ENCODE measurements around the gene DENND1A.

DNA sequence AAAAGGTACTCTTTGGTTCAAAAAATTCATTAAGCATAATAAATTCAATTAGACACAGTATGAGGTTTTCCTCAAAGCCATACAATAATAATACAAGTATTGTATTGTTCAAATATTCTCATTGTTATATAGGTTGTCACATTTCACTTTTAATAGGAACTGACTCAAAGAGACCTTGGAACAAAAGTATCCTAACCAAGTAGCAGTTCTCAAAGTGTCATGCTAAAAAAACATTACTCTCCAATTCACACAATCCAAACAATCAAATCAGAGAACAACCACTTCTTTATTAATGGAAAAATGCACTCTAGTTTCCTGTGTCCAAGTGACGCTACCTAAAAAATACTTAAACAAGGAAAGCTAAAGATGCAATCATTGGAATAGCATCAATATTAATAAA lies 115.4 kb downstream of the DENND1A start:
- TF ChIP-seq GATA3 (IDR thresholded peaks at IDR 0.05; ENCODE audit: low read depth, low read length) (no peak), GATA2 (IDR thresholded peaks at IDR 0.05; ENCODE audit: low read depth, low read length) (no peak)

Measured in SH-SY5Y (cell line).